K562 (cell line): ENCODE measurements around the gene ATP13A4. TPM values are rescaled to one million over a fixed set of nuclear protein-coding genes. Genes with fewer than 3 reads are reported as not detected.

Source experiments
- ARNT ChIP-seq, 2 experiments: fragments of 450-650 bp; IDR thresholded peaks; 2 replicates each; pipeline ENCODE4 v1.6.1; 2016; ENCODE audit warnings: mild to moderate bottlenecking in 1 of 2
- CBX8 ChIP-seq: fragments of 200-600 bp; sonication (generic); IDR thresholded peaks from 2 replicates; pipeline ENCODE4 v1.6.1; 2012; ENCODE audit warnings: borderline replicate concordance, mixed run types, low read depth, mild to moderate bottlenecking, moderate library complexity, mixed read lengths, low read length, control low read depth, inconsistent platforms; ENCODE audit not compliant: poor library complexity, severe bottlenecking; ENCODE audit errors: extremely low read depth
- ETV5 ChIP-seq: sonication (generic); formaldehyde crosslinking; IDR thresholded peaks from 2 replicates; pipeline ENCODE4 v1.4.0; 2020; ENCODE audit warnings: low read depth, mild to moderate bottlenecking, missing genetic modification reagents
- FOXO4 ChIP-seq: fragments of 450-650 bp; formaldehyde crosslinking; IDR thresholded peaks from 2 replicates; pipeline ENCODE4 v1.4.0; 2020; ENCODE audit warnings: mild to moderate bottlenecking, moderate library complexity
- HMGXB4 ChIP-seq: sonication (generic); formaldehyde crosslinking; IDR thresholded peaks from 2 replicates; pipeline ENCODE4 v1.8.1; 2023; ENCODE audit warnings: mild to moderate bottlenecking, missing genetic modification reagents
- MBD1 ChIP-seq: fragments of 250-450 bp; sonication (Bioruptor Pico); IDR thresholded peaks from 2 replicates; pipeline ENCODE4 v1.8.0; 2022; ENCODE audit warnings: inconsistent platforms
- MXI1 ChIP-seq: IDR thresholded peaks from 2 replicates; pipeline ENCODE4 v1.6.1; 2011; ENCODE audit warnings: low read depth, mild to moderate bottlenecking, improper control_type of control experiment, low read length
- NRF1 ChIP-seq, 2 experiments: fragments of 450-650 bp; IDR thresholded peaks in 1 of 2; conservative IDR thresholded peaks in 1 of 2; 2 replicates each; pipeline ENCODE4 v1.6.1; 2014; ENCODE audit warnings: mild to moderate bottlenecking in 2 of 2
- SMAD4 ChIP-seq: fragments of 250-450 bp; sonication (Bioruptor Pico); conservative IDR thresholded peaks from 2 replicates; pipeline ENCODE4 v1.8.0; 2021; ENCODE audit warnings: inconsistent platforms, mild to moderate bottlenecking, moderate library complexity
- SMARCA5 ChIP-seq: fragments of 450-650 bp; IDR thresholded peaks from 2 replicates; pipeline ENCODE4 v1.6.1; 2016
- XRCC4 ChIP-seq: IDR thresholded peaks from one replicate; pipeline ENCODE4 v1.6.1; 2011; ENCODE audit not compliant: insufficient read depth, insufficient read length; ENCODE audit errors: extremely low read depth
- ZNF449 ChIP-seq: fragments of 250-450 bp; sonication (Bioruptor Pico); IDR thresholded peaks from 2 replicates; pipeline ENCODE4 v1.8.0; 2022; ENCODE audit warnings: moderate library complexity, mild to moderate bottlenecking, inconsistent platforms
- ZNF785 ChIP-seq: fragments of 250-450 bp; sonication (Bioruptor Pico); IDR thresholded peaks from 2 replicates; pipeline ENCODE4 v1.4.0; 2020; ENCODE audit warnings: mild to moderate bottlenecking
- polyA plus RNA-seq, 8 experiments: library from polyadenylated mRNA; depleted of rRNA in 4 of 8; stranded (reverse) in 5 of 8; unstranded in 3 of 8; fragments of >200 nt; fragmentation: Nextera tagmentation in 2 of 8; fragmentation: Illumina TruSeq in 1 of 8; extraction: Ambion mirVana in 2 of 8; extraction: Trizol in 1 of 8; gene quantifications; 2 replicates each; pipeline versions ENCODE4 v1.2.1 to v1.2.3, GENCODE V29; 2011 to 2014; ENCODE audit warnings: inconsistent platforms in 1 of 8, missing spikeins in 1 of 8
- total RNA-seq, 7 experiments: library from RNA; depleted of rRNA in 6 of 7; stranded (reverse); fragments of >200 nt in 6 of 7; fragmentation: Illumina TruSeq in 2 of 7; extraction: Trizol in 2 of 7; gene quantifications; 2 replicates each; pipeline versions ENCODE4 v1.2.1 to v1.2.3, GENCODE V29; 2011 to 2021; ENCODE audit warnings: low replicate concordance in 1 of 7

Gene ATP13A4
- total and polyA plus RNA-seq, 9 of the 15 experiments (the other 6 are each of a cell fraction or from before 2014, with no cell fraction given): 0.03 to 0.14 (median 0.07) TPM; not detected in 6

GRCh38 chr3:193593668-193594030 is 39.0 kb upstream of the ATP13A4 start (continued):
- TF ChIP-seq HMGXB4 (CRISPR knock-in tag): no peak
- no peak for TF ChIP-seq ZNF785
- no peak for TF ChIP-seq FOXO4
- no peak for TF ChIP-seq ETV5 (CRISPR knock-in tag)
- TF ChIP-seq ARNT (IDR thresholded peaks at IDR 0.05): 0 out of 4 replicates have a peak, but pooled peaks of 1 of the 2 experiments have one; percentile 25
- peak; percentile 72 for TF ChIP-seq SMARCA5
- TF ChIP-seq ZNF449 (CRISPR knock-in tag): no peak
- TF ChIP-seq CBX8: no peak
- no peak for TF ChIP-seq MBD1 (CRISPR knock-in tag)
- no peak for TF ChIP-seq NRF1 (conservative IDR thresholded peaks at IDR 0.05 in 1 of 2, IDR thresholded peaks at IDR 0.05 in 1 of 2)
- no peak for TF ChIP-seq MXI1
- no peak for TF ChIP-seq XRCC4
- TF ChIP-seq SMAD4 (CRISPR knock-in tag): no peak
